ENCODE data around the gene CYP26B1.

GRCh38 chr2:72127401-72128058, 20.1 kb downstream of the CYP26B1 start:
- TF ChIP-seq CTCF (optimal IDR thresholded peaks at IDR 0.05 in 1 of 3, IDR thresholded peaks at IDR 0.05 in 1 of 3, conservative IDR thresholded peaks at IDR 0.05 in 1 of 3; ENCODE audit: extremely low read depth in 1 of 3, insufficient read depth in 2 of 3, low read length in 3 of 3) (no peak), EZH2 (IDR thresholded peaks at IDR 0.05; ENCODE audit: low read length) (no peak)

Data from keratinocyte (primary cell).